Astrocyte (in vitro differentiated cells and primary cell): Measurements from ENCODE around the gene UVRAG. TPM values are rescaled to one million over a fixed set of nuclear protein-coding genes. Genes with fewer than 3 reads are reported as not detected.

Experiments
- DNase-seq: peaks from one replicate; pipeline ENCODE4 v3.0.0-alpha.2; 2010; ENCODE audit warnings: low read depth
- FAIRE-seq: peaks from 2 replicates; lab custom pipeline; 2011; peaks lifted over from hg19 to GRCh38; lab: Jason Lieb, UNC
- H2AFZ ChIP-seq: 2 replicates; pipeline ENCODE4 v1.6.0; 2012; ENCODE audit warnings: low read depth, low read length, inconsistent platforms
- H3K27ac ChIP-seq: 2 replicates; pipeline ENCODE4 v1.5.1; 2011; ENCODE audit warnings: low read depth, low read length, inconsistent platforms
- H3K27me3 ChIP-seq: 2 replicates; pipeline ENCODE4 v1.6.0; 2011; ENCODE audit warnings: low read length, inconsistent platforms; ENCODE audit not compliant: insufficient read depth
- H3K36me3 ChIP-seq: 2 replicates; pipeline ENCODE4 v1.5.1; 2011; ENCODE audit warnings: low read length, inconsistent platforms; ENCODE audit not compliant: insufficient read depth
- H3K4me1 ChIP-seq: 2 replicates; pipeline ENCODE4 v1.5.1; 2011; ENCODE audit warnings: low read length, inconsistent platforms; ENCODE audit not compliant: insufficient read depth
- H3K4me2 ChIP-seq: 2 replicates; pipeline ENCODE4 v1.6.0; 2012; ENCODE audit warnings: low read length, inconsistent platforms
- H3K4me3 ChIP-seq: 2 replicates; pipeline ENCODE4 v1.5.1; 2011; ENCODE audit warnings: low read depth, mild to moderate bottlenecking, low read length, inconsistent platforms; ENCODE audit not compliant: insufficient read depth
- H3K79me2 ChIP-seq: 2 replicates; pipeline ENCODE4 v1.6.0; 2012; ENCODE audit warnings: mild to moderate bottlenecking, low read length, inconsistent platforms; ENCODE audit not compliant: insufficient read depth
- H3K9ac ChIP-seq: 2 replicates; pipeline ENCODE4 v1.6.0; 2012; ENCODE audit warnings: mild to moderate bottlenecking, low read length, inconsistent platforms
- H3K9me3 ChIP-seq: 2 replicates; pipeline ENCODE4 v1.5.1; 2012; ENCODE audit warnings: low read depth, mild to moderate bottlenecking, low read length, inconsistent platforms; ENCODE audit not compliant: insufficient read depth
- H4K20me1 ChIP-seq: 2 replicates; pipeline ENCODE4 v1.6.0; 2012; ENCODE audit warnings: low read length, inconsistent platforms; ENCODE audit not compliant: insufficient read depth
- H3K27ac Mint-ChIP-seq: one replicate; pipeline ENCODE4 v1.8.0; 2021; ENCODE audit warnings: mild to moderate bottlenecking, mixed read lengths; ENCODE audit not compliant: unreplicated experiment
- H3K27me3 Mint-ChIP-seq: one replicate; pipeline ENCODE4 v1.8.0; 2021; ENCODE audit warnings: low read depth, mixed read lengths; ENCODE audit not compliant: unreplicated experiment
- H3K36me3 Mint-ChIP-seq: one replicate; pipeline ENCODE4 v1.8.0; 2021; ENCODE audit warnings: low read depth, mixed read lengths; ENCODE audit not compliant: unreplicated experiment
- H3K4me1 Mint-ChIP-seq: one replicate; pipeline ENCODE4 v1.8.0; 2021; ENCODE audit warnings: low read depth, mixed read lengths; ENCODE audit not compliant: unreplicated experiment
- H3K4me3 Mint-ChIP-seq: one replicate; pipeline ENCODE4 v1.8.0; 2021; ENCODE audit warnings: mild to moderate bottlenecking, moderate library complexity, mixed read lengths; ENCODE audit not compliant: unreplicated experiment
- H3K9me3 Mint-ChIP-seq: one replicate; pipeline ENCODE4 v1.8.0; 2021; ENCODE audit warnings: mild to moderate bottlenecking, mixed read lengths; ENCODE audit not compliant: unreplicated experiment
- CTCF ChIP-seq: IDR thresholded peaks from 2 replicates; pipeline ENCODE4 v1.5.1; 2011; ENCODE audit warnings: low read depth, mild to moderate bottlenecking, inconsistent platforms, low read length, moderate library complexity; ENCODE audit not compliant: insufficient read depth
- EZH2 ChIP-seq: IDR thresholded peaks from 2 replicates; pipeline ENCODE4 v1.6.1; 2012; ENCODE audit warnings: mild to moderate bottlenecking, low read length, inconsistent platforms; ENCODE audit not compliant: insufficient read depth
- total RNA-seq: library from RNA; stranded (reverse); gene quantifications from 2 replicates; pipeline ENCODE4 v1.2.1, GENCODE V29; 2021

UVRAG gene
- total RNA-seq, 1 donor from 2014 or later, result 15.3 TPM

- peak overlapping the region; percentile 37 for H3K4me2 ChIP-seq
- H3K79me2 ChIP-seq, result no peaks in the 10 kb centered on the region
- DNase-seq (peak; percentile 65), FAIRE-seq (no peak)
- no peaks in the 10 kb centered on the region for H3K27me3 ChIP-seq
- Mint-ChIP-seq H3K4me1 (peaks cover 18% of the 10 kb centered on the region), H3K36me3 (peaks cover 6% of the 10 kb centered on the region), H3K27me3 (no peaks in the 10 kb centered on the region), H3K4me3 (no peak overlapping the region), H3K9me3 (peaks cover 8% of the 10 kb centered on the region), H3K27ac (no peak overlapping the region)
- peak overlapping the region; percentile 70 for H3K27ac ChIP-seq
- no peak overlapping the region for H2AFZ ChIP-seq
- H3K4me1 ChIP-seq, result peaks cover 13% of the 10 kb centered on the region
- no peaks in the 10 kb centered on the region for H3K9me3 ChIP-seq
- no peaks in the 10 kb centered on the region for H3K36me3 ChIP-seq
- TF ChIP-seq CTCF (no peak), EZH2 (no peak)
- peak overlapping the region; percentile 5 for H3K9ac ChIP-seq
- H3K4me3 ChIP-seq, result no peak overlapping the region
- H4K20me1 ChIP-seq, result no peaks in the 10 kb centered on the region
These were observed 272.0 kb downstream of the UVRAG start for GRCh38 chr11:76086743-76087635.

GRCh38 chr11:76087749-76088148 is 272.7 kb downstream of the UVRAG start:
- FAIRE-seq, result no peak

More at GRCh38 chr11:76087749-76088148, 272.7 kb downstream of the UVRAG start:
- H3K4me3 Mint-ChIP-seq, result no peak overlapping the region
- no peaks in the 10 kb centered on the region for H3K9me3 ChIP-seq
- peak overlapping the region; percentile 37 for H3K4me2 ChIP-seq
- H3K36me3 Mint-ChIP-seq, result peaks cover 9% of the 10 kb centered on the region
- no peaks in the 10 kb centered on the region for H3K27me3 Mint-ChIP-seq
- H3K36me3 ChIP-seq, result no peaks in the 10 kb centered on the region
- no peak for TF ChIP-seq EZH2
- TF ChIP-seq CTCF, result no peak
- peaks cover 11% of the 10 kb centered on the region for H3K9me3 Mint-ChIP-seq
- H3K4me1 Mint-ChIP-seq, result peaks cover 18% of the 10 kb centered on the region
- H3K9ac ChIP-seq, result peak overlapping the region; percentile 5
- H3K27ac ChIP-seq, result peak overlapping the region; percentile 70
- no peak for DNase-seq
- no peak overlapping the region for H3K4me3 ChIP-seq
- H3K4me1 ChIP-seq, result peaks cover 13% of the 10 kb centered on the region
- no peaks in the 10 kb centered on the region for H3K79me2 ChIP-seq
- H3K27me3 ChIP-seq, result no peaks in the 10 kb centered on the region
- H2AFZ ChIP-seq, result no peak overlapping the region
- H3K27ac Mint-ChIP-seq, result no peak overlapping the region
- no peaks in the 10 kb centered on the region for H4K20me1 ChIP-seq
